IMR-90 (cell line): ENCODE measurements around the gene ZNF365. TPM values are rescaled to one million over a fixed set of nuclear protein-coding genes. Genes with fewer than 3 reads are reported as not detected.
A peak's percentile ranks its signal among the peaks of the same experiment; 100 is the strongest.

ENCODE experiments used
- ATAC-seq: fragments of 200-7000 bp; cut with Tn5 transposase; 2 replicates; pipeline ENCODE4 v1.9.1; 2020; ENCODE audit warnings: low read depth, mild to moderate bottlenecking, moderate library complexity
- BruUV-seq: library from RNA; stranded (reverse); fragments of 400-500 nt; replicated peaks from 2 replicates; lab custom pipeline; 2021; lab: Mats Ljungman, UMichigan
- CTCF ChIA-PET: fragments of 300-600 bp; formaldehyde crosslinking; extraction: SDS; loops from one replicate; lab custom pipeline; 2021; ENCODE audit warnings: antibody characterized with exemption; lab: Yijun Ruan, JAX
- POLR2A ChIA-PET: fragments of 300-600 bp; sonication (Branson Sonifier 250); formaldehyde crosslinking; loops from one replicate; lab custom pipeline; 2022; ENCODE audit warnings: antibody characterized with exemption; ENCODE audit not compliant: unreplicated experiment; lab: Charles Lee
- DNase-seq: peaks from one replicate; pipeline ENCODE4 v3.0.0; 2013
- H2AFZ ChIP-seq: replicated peaks from 2 replicates; pipeline ENCODE3; 2013; ENCODE audit warnings: low read length, mild to moderate bottlenecking; ENCODE audit not compliant: poor library complexity
- H2AK5ac ChIP-seq: 2 replicates; pipeline ENCODE4 v1.6.1; 2013; ENCODE audit warnings: low read depth, low read length, inconsistent platforms
- H2AK9ac ChIP-seq: replicated peaks from 2 replicates; pipeline ENCODE3; 2013; ENCODE audit warnings: mild to moderate bottlenecking, low read depth, low read length, moderate library complexity; ENCODE audit not compliant: poor library complexity
- H2BK120ac ChIP-seq: 2 replicates; pipeline ENCODE4 v1.6.1; 2013; ENCODE audit warnings: low read depth, low read length, inconsistent platforms
- H2BK15ac ChIP-seq: 3 replicates; pipeline ENCODE4 v1.6.1; 2013; ENCODE audit warnings: low read depth, low read length, inconsistent platforms
- H2BK20ac ChIP-seq: 2 replicates; pipeline ENCODE4 v1.6.1; 2013; ENCODE audit warnings: low read depth, mild to moderate bottlenecking, inconsistent platforms, low read length, moderate library complexity
- H2BK5ac ChIP-seq: 2 replicates; pipeline ENCODE4 v1.6.1; 2013; ENCODE audit warnings: mild to moderate bottlenecking, low read depth, low read length, inconsistent platforms; ENCODE audit not compliant: poor library complexity, severe bottlenecking
- H3K14ac ChIP-seq: replicated peaks from 2 replicates; pipeline ENCODE4 v1.6.1; 2013; ENCODE audit warnings: low read depth, low read length, inconsistent platforms
- H3K18ac ChIP-seq: 2 replicates; pipeline ENCODE4 v1.6.1; 2013; ENCODE audit warnings: low read depth, low read length, control low read depth
- H3K23ac ChIP-seq: 2 replicates; pipeline ENCODE4 v1.6.1; 2013; ENCODE audit warnings: low read depth, low read length, inconsistent platforms
- H3K27ac ChIP-seq: 2 replicates; pipeline ENCODE4 v1.5.1; 2013; ENCODE audit warnings: mild to moderate bottlenecking, control low read depth, low read length; ENCODE audit not compliant: insufficient read depth
- H3K27me3 ChIP-seq: 2 replicates; pipeline ENCODE4 v1.6.1; 2013; ENCODE audit warnings: low read length; ENCODE audit not compliant: control insufficient read depth, insufficient read depth
- H3K36me3 ChIP-seq: 2 replicates; pipeline ENCODE4 v1.6.1; 2013; ENCODE audit warnings: low read length, mixed read lengths; ENCODE audit not compliant: control insufficient read depth, insufficient read depth
- H3K4ac ChIP-seq: 2 replicates; pipeline ENCODE4 v1.6.1; 2013; ENCODE audit warnings: low read depth, low read length, inconsistent platforms
- H3K4me1 ChIP-seq: 2 replicates; pipeline ENCODE4 v1.6.1; 2013; ENCODE audit warnings: low read length, mixed read lengths; ENCODE audit not compliant: control insufficient read depth, insufficient read depth
- H3K4me2 ChIP-seq: 2 replicates; pipeline ENCODE4 v1.6.1; 2013; ENCODE audit warnings: low read depth, mild to moderate bottlenecking, control low read depth, low read length, moderate library complexity
- H3K4me3 ChIP-seq: 2 replicates; pipeline ENCODE4 v1.5.1; 2013; ENCODE audit warnings: low read depth, mild to moderate bottlenecking, control low read depth, low read length, moderate library complexity; ENCODE audit not compliant: insufficient read depth
- H3K56ac ChIP-seq: 2 replicates; pipeline ENCODE4 v1.6.1; 2013; ENCODE audit warnings: low read length, inconsistent platforms; ENCODE audit not compliant: insufficient read depth; ENCODE audit errors: extremely low read depth
- H3K79me1 ChIP-seq, 2 experiments: 2 replicates each; pipeline ENCODE4 v1.6.1; 2013; ENCODE audit warnings: low read length in 2 of 2, inconsistent platforms in 1 of 2, low read depth in 1 of 2
- H3K9ac ChIP-seq: 2 replicates; pipeline ENCODE4 v1.6.1; 2013; ENCODE audit warnings: low read depth, low read length, control low read depth
- H3K9me1 ChIP-seq: 2 replicates; pipeline ENCODE4 v1.6.1; 2013; ENCODE audit warnings: low read length, inconsistent platforms; ENCODE audit not compliant: insufficient read depth
- H3K9me3 ChIP-seq: 2 replicates; pipeline ENCODE4 v1.6.1; 2013; ENCODE audit warnings: low read length; ENCODE audit not compliant: control insufficient read depth, insufficient read depth
- H4K20me1 ChIP-seq: 2 replicates; pipeline ENCODE4 v1.6.1; 2013; ENCODE audit warnings: low read length, inconsistent platforms; ENCODE audit not compliant: insufficient read depth
- H4K5ac ChIP-seq: 2 replicates; pipeline ENCODE4 v1.6.1; 2013; ENCODE audit warnings: mild to moderate bottlenecking, low read depth, low read length, control low read depth
- H4K8ac ChIP-seq, 2 experiments: 2 replicates each; pipeline ENCODE4 v1.6.1; 2013; ENCODE audit warnings: low read depth in 2 of 2, low read length in 2 of 2, control low read depth in 1 of 2, inconsistent platforms in 1 of 2
- H4K91ac ChIP-seq: 2 replicates; pipeline ENCODE4 v1.6.1; 2013; ENCODE audit warnings: low read depth, low read length, inconsistent platforms; ENCODE audit not compliant: insufficient read depth
- CEBPB ChIP-seq: IDR thresholded peaks from 2 replicates; pipeline ENCODE4 v1.6.1; 2012; ENCODE audit warnings: low read depth, low read length, improper control_type of control experiment
- MAFK ChIP-seq: IDR thresholded peaks from 2 replicates; pipeline ENCODE4 v1.6.1; 2012; ENCODE audit warnings: low read depth, low read length, improper control_type of control experiment
- MAZ ChIP-seq: IDR thresholded peaks from 2 replicates; pipeline ENCODE4 v1.6.1; 2012; ENCODE audit warnings: low read depth, mild to moderate bottlenecking, low read length, improper control_type of control experiment, moderate library complexity, borderline replicate concordance
- MXI1 ChIP-seq: IDR thresholded peaks from 2 replicates; pipeline ENCODE4 v1.6.1; 2012; ENCODE audit warnings: low read depth, mild to moderate bottlenecking, low read length, moderate library complexity, borderline replicate concordance
- RAD21 ChIP-seq: IDR thresholded peaks from 2 replicates; pipeline ENCODE4 v1.6.1; 2012; ENCODE audit warnings: low read length, improper control_type of control experiment
- WGBS, 2 experiments: methylation state at CpG; one replicate each; pipeline versions ENCODE4 v1.1.5 to v1.1.7; 2013; ENCODE audit warnings: missing lambda C conversion rate in 2 of 2; ENCODE audit not compliant: insufficient read length in 1 of 2; ENCODE audit errors: extremely low coverage in 2 of 2; 5-methylcytosine and 5-hydroxymethylcytosine counted together
- dilution Hi-C: fragments of 300-500 bp; cut with HindIII; formaldehyde crosslinking; loops from one replicate; pipeline ENCODE4 v1.14.3; 2018; ENCODE audit warnings: low sequenced_read_pairs; ENCODE audit not compliant: unreplicated experiment
- in situ Hi-C: fragments of 300-500 bp; cut with MboI; formaldehyde crosslinking; loops from 3 replicates; pipeline ENCODE4 v1.14.3; 2019; ENCODE audit warnings: low sequenced_read_pairs, inconsistent platforms, mixed read lengths
- intact Hi-C: fragments of 100-400 bp; cut with micrococcal nuclease; formaldehyde crosslinking; loops from 2 replicates; pipeline ENCODE4 v1.10.0; 2022
- polyA plus RNA-seq, 3 experiments: library from polyadenylated mRNA; depleted of rRNA; stranded (reverse); fragments of >200 nt; gene quantifications; 2 replicates each; pipeline ENCODE4 v1.2.3, GENCODE V29; 2012; ENCODE audit warnings: low replicate concordance in 1 of 3
- total RNA-seq: library from RNA; depleted of rRNA; stranded (reverse); fragments of >200 nt; gene quantifications from 2 replicates; pipeline ENCODE4 v1.2.3, GENCODE V29; 2012

Gene ZNF365
- total and polyA plus RNA-seq, 2 of the 4 experiments (the other 2 are of a cell fraction), result 1.2 to 3.2 TPM

- TF ChIP-seq MAFK, result peak; percentile 50; the same call in 1 of the 2 replicates
These were observed 59.1 kb downstream of the ZNF365 start (continued) for GRCh38 chr10:62433181-62433692.

- peak overlapping the region; percentile 53; the same call in 1 of the 2 replicates for H4K91ac ChIP-seq
- POLR2A ChIA-PET, result interaction anchor here (0.7 kb wide), 1 partner anchor 1588 kb away, joined by 3 read pairs; no protein-coding TSS in a partner anchor
- TF ChIP-seq MXI1 (no peak), CEBPB (no peak), RAD21 (no peak), MAZ (no peak)
- no peak for ATAC-seq
- CTCF ChIA-PET, result no interaction called here
- H3K23ac ChIP-seq, result no peak overlapping the region
- H3K56ac ChIP-seq, result no peak overlapping the region; the same call in 1 of the 2 replicates
- H3K27ac ChIP-seq, result no peak overlapping the region
- H3K36me3 ChIP-seq, result no peaks in the 10 kb centered on the region
- H3K14ac ChIP-seq, result peak overlapping the region; percentile 56
- H3K27me3 ChIP-seq, result no peaks in the 10 kb centered on the region
- H3K4me1 ChIP-seq, result peaks cover 2% of the 10 kb centered on the region
- peak overlapping the region; percentile 51; the same call in 1 of the 2 replicates for H3K18ac ChIP-seq
- BruUV-seq, result no TSS peak
- H2AK5ac ChIP-seq, result no peak overlapping the region; the same call in 1 of the 2 replicates
- dilution Hi-C loops, result no loop called here
- in situ Hi-C loops, result loop anchor here (10.0 kb wide), 2 partner anchors 651 to 721 kb away; no protein-coding TSS in a partner anchor
- no peak overlapping the region for H3K4me3 ChIP-seq
- H2BK120ac ChIP-seq, result peak overlapping the region; percentile 50
- H2BK20ac ChIP-seq, result peak overlapping the region; percentile 32
- no peak overlapping the region for H3K4me2 ChIP-seq
- H2AK9ac ChIP-seq, result no peak overlapping the region
- no peak overlapping the region for H4K5ac ChIP-seq
- peak overlapping the region in 1 of 2 experiments; percentile 45; a peak in 1 of 4 replicates for H4K8ac ChIP-seq
- H3K9me1 ChIP-seq, result no peaks in the 10 kb centered on the region
- H3K79me1 ChIP-seq, result no peaks in the 10 kb centered on the region
- H2BK15ac ChIP-seq, result peak overlapping the region; percentile 42; the same call in 1 of the 3 replicates
- no peak overlapping the region for H2AFZ ChIP-seq
- H2BK5ac ChIP-seq, result peak overlapping the region; percentile 55
- no peak for DNase-seq
- 96% methylated on average over 3 of the region's 4 CpGs; no CpG with 5 or more reads in 1 of the 2 experiments for WGBS, 2 experiments
- no peaks in the 10 kb centered on the region for H3K9me3 ChIP-seq
- H3K4ac ChIP-seq, result peak overlapping the region; percentile 59; the same call in 1 of the 2 replicates
- intact Hi-C loops, result loop anchor here (5.0 to 10.0 kb wide), 2 partner anchors 167 to 339 kb away; partner anchors contain the start of gene RTKN2
- no peaks in the 10 kb centered on the region for H4K20me1 ChIP-seq
- H3K9ac ChIP-seq, result no peak overlapping the region
These were observed 59.7 kb downstream of the ZNF365 start for GRCh38 chr10:62433901-62434300.
